ENCODE measurements around the gene NOA1. TPM values are rescaled to one million over a fixed set of nuclear protein-coding genes. Genes with fewer than 3 reads are reported as not detected.
A peak's percentile ranks its signal among the peaks of the same experiment; 100 is the strongest.

NOA1 gene
- total RNA-seq, 2 experiments from 2014 or later = 20.2 to 28.1 TPM

DNA sequence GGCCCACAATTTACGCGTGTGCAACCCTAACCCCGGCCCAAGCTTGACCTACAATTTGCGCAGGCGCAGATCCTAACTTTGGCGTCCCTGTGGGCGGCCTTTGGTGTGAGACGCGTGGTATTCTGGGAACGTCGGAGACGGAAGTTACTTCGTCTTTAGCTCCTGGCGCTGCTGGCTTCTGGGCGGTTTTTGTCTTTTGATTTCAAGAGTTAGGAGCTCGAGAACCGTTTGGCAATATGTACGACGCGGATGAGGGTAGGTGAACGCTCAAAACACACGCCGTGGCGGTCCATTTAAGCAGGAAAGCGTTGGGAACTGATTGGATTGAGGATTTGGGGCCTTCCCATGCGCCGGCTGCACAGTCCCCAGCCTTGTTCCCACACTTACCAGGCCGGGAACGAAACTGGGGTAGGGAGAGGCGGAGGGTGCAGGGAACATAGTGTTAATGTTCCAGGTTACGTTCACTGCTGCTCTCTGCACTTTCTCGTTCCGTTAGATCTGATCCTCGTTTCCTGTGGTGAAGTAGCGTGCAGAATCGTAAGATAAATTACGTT, 1.4 kb upstream of the NOA1 start, which contains the start of gene POLR2B:
POLR2B (plus strand) TSS at position 147 of the 554 bp plus-strand sequence; CDS start at position 237, 90 bp downstream.
- Histone ChIP-seq H4K20me1 (ENCODE audit: insufficient read depth, low read length) (peaks cover 42% of the 10 kb centered on the region), H2AFZ (ENCODE audit: low read length) (peak within 1 kb of the TSS; percentile 78; the same call in 1 of the 2 replicates)
- intact Hi-C loops (cut with micrococcal nuclease; ENCODE audit: unreplicated experiment) = loop anchor here (2.0 to 10.0 kb wide), 4 partner anchors 512 to 934 kb away; partner anchors contain the start of genes AASDH, PAICS, PPAT and SRP72

DNA sequence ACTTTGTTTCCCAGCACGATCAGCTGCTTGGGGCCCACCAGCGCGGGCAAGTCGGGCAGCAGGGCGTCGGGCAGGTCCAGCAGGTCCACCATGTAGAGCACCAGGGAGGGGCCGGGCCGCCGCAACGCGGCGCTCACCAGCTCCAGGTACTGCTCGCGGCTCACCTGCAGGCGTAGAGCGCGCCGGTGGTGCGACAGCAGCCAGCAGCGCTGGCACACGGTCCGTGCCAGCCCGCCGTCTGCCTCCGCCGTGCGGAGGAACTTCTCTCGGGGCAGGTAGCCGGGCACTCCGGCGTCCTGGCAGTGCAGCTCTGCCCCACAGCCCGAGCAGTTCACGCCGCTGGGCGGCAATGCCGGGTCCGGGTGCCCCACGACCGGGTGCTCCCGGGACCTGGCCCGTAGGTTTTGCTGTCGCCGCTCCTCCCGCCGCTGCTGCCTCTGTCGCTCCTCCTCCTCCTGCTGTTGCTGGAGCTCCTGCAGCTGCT, 527 bp downstream of the NOA1 start:
- peaks cover 19% of the 10 kb centered on the region for H3K9me3 ChIP-seq (ENCODE audit: low read length)
- POLR2A ChIA-PET = interaction anchor here (0.9 to 8.5 kb wide), 17 partner anchors 12 to 1631 kb away, joined by 3 to 53 read pairs (median 4); partner anchors contain the start of genes PAICS, PPAT, REST and SRD5A3
- H3K79me2 ChIP-seq (ENCODE audit: insufficient read depth, low read depth, low read length) = peaks cover 83% of the 10 kb centered on the region
- no TSS peak for BruUV-seq (replicated peaks)
- peak overlapping the region; percentile 87 for H3K27ac ChIP-seq (ENCODE audit: low read depth, low read length, poor library complexity, severe bottlenecking)
- CTCF ChIA-PET (ENCODE audit: unreplicated experiment) = interaction anchor here (1.2 kb wide), 1 partner anchor 10 kb away, joined by 4 read pairs; no protein-coding TSS in a partner anchor
- peaks cover 70% of the 10 kb centered on the region for H3K36me3 ChIP-seq (ENCODE audit: insufficient read depth, low read length)
- no peak for TF ChIP-seq EZH2phosphoT487 (IDR thresholded peaks at IDR 0.05; ENCODE audit: borderline replicate concordance, low read depth, low read length)
- TF ChIP-seq, protein P1, sequence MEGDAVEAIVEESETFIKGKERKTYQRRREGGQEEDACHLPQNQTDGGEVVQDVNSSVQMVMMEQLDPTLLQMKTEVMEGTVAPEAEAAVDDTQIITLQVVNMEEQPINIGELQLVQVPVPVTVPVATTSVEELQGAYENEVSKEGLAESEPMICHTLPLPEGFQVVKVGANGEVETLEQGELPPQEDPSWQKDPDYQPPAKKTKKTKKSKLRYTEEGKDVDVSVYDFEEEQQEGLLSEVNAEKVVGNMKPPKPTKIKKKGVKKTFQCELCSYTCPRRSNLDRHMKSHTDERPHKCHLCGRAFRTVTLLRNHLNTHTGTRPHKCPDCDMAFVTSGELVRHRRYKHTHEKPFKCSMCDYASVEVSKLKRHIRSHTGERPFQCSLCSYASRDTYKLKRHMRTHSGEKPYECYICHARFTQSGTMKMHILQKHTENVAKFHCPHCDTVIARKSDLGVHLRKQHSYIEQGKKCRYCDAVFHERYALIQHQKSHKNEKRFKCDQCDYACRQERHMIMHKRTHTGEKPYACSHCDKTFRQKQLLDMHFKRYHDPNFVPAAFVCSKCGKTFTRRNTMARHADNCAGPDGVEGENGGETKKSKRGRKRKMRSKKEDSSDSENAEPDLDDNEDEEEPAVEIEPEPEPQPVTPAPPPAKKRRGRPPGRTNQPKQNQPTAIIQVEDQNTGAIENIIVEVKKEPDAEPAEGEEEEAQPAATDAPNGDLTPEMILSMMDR (conservative IDR thresholded peaks at IDR 0.05; ENCODE audit: low read length) = 0 out of 2 replicates have a peak, but pooled peaks have one; percentile 26
- peak; percentile 62 for DNase-seq (ENCODE audit: low spot score)
- H2AFZ ChIP-seq (ENCODE audit: low read length) = peak overlapping the region; percentile 78; the same call in 1 of the 2 replicates
- intact Hi-C loops (cut with micrococcal nuclease; ENCODE audit: unreplicated experiment) = loop anchor here (1.0 to 10.0 kb wide), 4 partner anchors 68 to 932 kb away; partner anchors contain the start of genes AASDH, PAICS and PPAT
- H3K4me2 ChIP-seq (ENCODE audit: low read length) = peak overlapping the region; percentile 88
- H3K4me3 ChIP-seq (ENCODE audit: low read depth, low read length, poor library complexity, severe bottlenecking) = peak overlapping the region; percentile 98
- H4K20me1 ChIP-seq (ENCODE audit: insufficient read depth, low read length) = peaks cover 35% of the 10 kb centered on the region
- peaks cover 29% of the 10 kb centered on the region for H3K4me1 ChIP-seq (ENCODE audit: insufficient read depth, low read length, poor library complexity, severe bottlenecking)
- no peaks in the 10 kb centered on the region for H3K9me2 ChIP-seq (ENCODE audit: insufficient read depth, low read length)

More for the DNA sequence above, 1.4 kb upstream of the NOA1 start, which contains the start of gene POLR2B:
- POLR2A ChIA-PET = interaction anchor here (0.6 to 8.5 kb wide), 12 partner anchors 11 to 1110 kb away, joined by 3 to 53 read pairs (median 5); partner anchors contain the start of genes AASDH, PAICS, PPAT and REST
- Histone ChIP-seq H3K4me3 (ENCODE audit: low read depth, low read length, poor library complexity, severe bottlenecking) (peak within 1 kb of the TSS; percentile 98), H3K9me3 (ENCODE audit: low read length) (peaks cover 9% of the 10 kb centered on the region; the same call in 1 of the 2 replicates), H3K36me3 (ENCODE audit: insufficient read depth, low read length) (peaks cover 67% of the 10 kb centered on the region), H3K4me2 (ENCODE audit: low read length) (peak within 1 kb of the TSS; percentile 75), H3K79me2 (ENCODE audit: insufficient read depth, low read depth, low read length) (peaks cover 91% of the 10 kb centered on the region), H3K4me1 (ENCODE audit: insufficient read depth, low read length, poor library complexity, severe bottlenecking) (peaks cover 37% of the 10 kb centered on the region), H3K27ac (ENCODE audit: low read depth, low read length, poor library complexity, severe bottlenecking) (peak within 1 kb of the TSS; percentile 87), H3K9me2 (ENCODE audit: insufficient read depth, low read length) (no peaks in the 10 kb centered on the region)
- TF ChIP-seq, protein P1 (conservative IDR thresholded peaks at IDR 0.05; ENCODE audit: low read length) = no peak
- no peak for TF ChIP-seq EZH2phosphoT487 (IDR thresholded peaks at IDR 0.05; ENCODE audit: borderline replicate concordance, low read depth, low read length)
- CTCF ChIA-PET (ENCODE audit: unreplicated experiment) = interaction anchor here (1.0 kb wide), 1 partner anchor 543 kb away, joined by 3 read pairs; the partner anchor contains the start of gene PPAT
- BruUV-seq (replicated peaks) = TSS peak; percentile 83
- peak; percentile 98 for DNase-seq (ENCODE audit: low spot score)

Measured in OCI-LY7 (cell line).